GM19372 (cell line): ENCODE measurements around the gene SLC4A7.
A peak's percentile ranks its signal among the peaks of the same experiment; 100 is the strongest.
"Not testable (repeated sequence)": the region's sequence is repeated elsewhere in the genome, so short reads cannot be mapped to it uniquely, and the experiment has no call there.

Experiments
- ATAC-seq: cut with Tn5 transposase; IDR thresholded peaks from one replicate; pipeline ENCODE4 v1.9.1; 2021; ENCODE audit warnings: mild to moderate bottlenecking, low read depth, moderate library complexity; ENCODE audit not compliant: unreplicated experiment

Gene SLC4A7

GRCh38 chr3:27484015-27484844 lies at the start of gene SLC4A7:
SLC4A7 (minus strand) TSS chr3:27484384; CDS start chr3:27484126, 258 bp downstream.
- ATAC-seq: peak; percentile 86

- ATAC-seq: no peak
Observed at GRCh38 chr3:27533261-27533607, 49.0 kb upstream of the SLC4A7 start.

GRCh38 chr3:27532426-27533260 lies 48.5 kb upstream of the SLC4A7 start:
- ATAC-seq: no peak

- ATAC-seq: not testable (repeated sequence)
Observed at GRCh38 chr3:27531193-27531751, 47.1 kb upstream of the SLC4A7 start.

GRCh38 chr3:27528791-27529190 lies 44.6 kb upstream of the SLC4A7 start:
- no peak for ATAC-seq

GRCh38 chr3:27526614-27527315 lies 42.6 kb upstream of the SLC4A7 start:
- ATAC-seq: no peak

GRCh38 chr3:27521872-27522265 lies 37.7 kb upstream of the SLC4A7 start:
- ATAC-seq: no peak

- no peak for ATAC-seq
Observed at GRCh38 chr3:27521179-27521871, 37.1 kb upstream of the SLC4A7 start.

GRCh38 chr3:27511724-27512422 lies 27.7 kb upstream of the SLC4A7 start:
- no peak for ATAC-seq

GRCh38 chr3:27509376-27509775 lies 25.2 kb upstream of the SLC4A7 start:
- ATAC-seq: no peak

- ATAC-seq: no peak
Observed at GRCh38 chr3:27508424-27508823, 24.2 kb upstream of the SLC4A7 start.

- ATAC-seq: no peak
Observed at GRCh38 chr3:27507515-27508266, 23.5 kb upstream of the SLC4A7 start.

- ATAC-seq: no peak
Observed at GRCh38 chr3:27507111-27507510, 22.9 kb upstream of the SLC4A7 start.

GRCh38 chr3:27504749-27505148 lies 20.6 kb upstream of the SLC4A7 start:
- ATAC-seq: no peak

- ATAC-seq: no peak
Observed at GRCh38 chr3:27503526-27503925, 19.3 kb upstream of the SLC4A7 start.

- ATAC-seq: no peak
Observed at GRCh38 chr3:27501759-27502158, 17.6 kb upstream of the SLC4A7 start.

- ATAC-seq: no peak
Observed at GRCh38 chr3:27500986-27501385, 16.8 kb upstream of the SLC4A7 start.

GRCh38 chr3:27500035-27500434 lies 15.9 kb upstream of the SLC4A7 start:
- no peak for ATAC-seq

GRCh38 chr3:27494784-27495183 lies 10.6 kb upstream of the SLC4A7 start:
- ATAC-seq: no peak
